Activated CD4-positive, alpha-beta T cell treated with anti-CD3 and anti-CD28 coated beads, Interleukin-10, Interleukin-2, amounts not matched to agents 100 ng/mL and 50 ng/mL, durations not matched to agents 16 hours and 8 hours (primary cell): ENCODE data around the gene GNG4.

ENCODE experiments used
- DNase-seq: peaks from one replicate; pipeline ENCODE4 v3.0.0-alpha.2; 2020

The GNG4 gene

DNA sequence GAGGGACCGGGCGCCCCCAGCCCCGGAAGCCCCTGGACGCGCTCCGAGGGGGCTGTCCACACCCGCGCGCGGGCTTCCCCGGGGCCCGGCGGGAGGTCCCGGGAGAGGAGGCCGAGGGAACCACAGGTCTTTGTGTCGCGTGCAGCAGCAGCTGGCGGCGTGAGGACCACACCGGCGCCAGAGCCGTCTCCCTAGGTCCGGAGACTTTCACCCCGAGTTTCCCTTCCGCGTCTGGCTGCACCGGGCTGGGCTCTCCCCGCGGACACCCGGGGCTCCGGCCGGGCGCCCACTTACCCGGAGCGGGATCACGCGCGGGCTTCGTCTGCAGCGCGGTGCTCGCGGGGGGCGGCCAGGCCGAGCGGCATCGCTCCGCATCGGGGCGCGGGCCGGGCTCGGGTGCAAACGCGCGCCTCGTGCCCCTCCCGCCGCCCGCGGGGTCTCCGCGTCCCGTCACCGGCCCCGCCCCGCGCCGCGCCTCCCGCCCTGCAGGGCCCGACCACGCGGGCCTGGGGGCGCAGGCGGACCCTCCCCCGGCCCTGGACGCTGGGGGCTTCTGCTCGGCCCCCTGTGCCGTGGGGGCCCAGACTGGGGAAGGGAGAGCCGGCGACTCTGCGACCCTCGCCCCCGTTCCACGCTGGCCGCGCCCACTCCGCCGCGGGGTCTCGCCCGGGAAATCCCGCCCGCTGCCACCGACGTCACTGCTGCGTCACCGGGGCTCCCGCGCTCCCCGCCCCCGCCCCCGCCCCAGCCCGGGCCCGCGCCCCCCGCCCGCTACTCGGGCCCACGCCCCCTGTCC, at the start of gene GNG4:
Gene GNG4 (minus strand): TSS at position 417 of the 796 bp plus-strand sequence. CDS start 65,946 bp downstream, outside the sequence.
- no peak for DNase-seq

DNA sequence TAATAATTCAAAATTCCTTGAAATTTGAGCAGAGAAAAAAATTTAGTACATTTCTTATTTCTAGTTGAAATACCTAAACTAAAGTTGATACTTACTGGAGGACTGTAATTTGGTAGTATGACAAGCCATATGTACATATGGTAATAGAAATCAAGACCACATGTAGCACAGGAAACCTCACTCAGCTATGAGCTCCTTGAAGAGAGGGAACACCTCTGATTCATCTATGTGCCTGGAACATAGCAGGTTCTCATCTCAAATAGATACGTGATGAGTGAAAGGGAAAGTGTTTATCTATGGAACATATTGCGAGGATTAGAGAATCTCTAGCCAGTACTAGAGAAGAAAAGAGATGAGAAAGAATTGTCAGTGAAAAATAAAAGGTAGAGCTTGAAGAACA, 47.9 kb upstream of the GNG4 start:
- DNase-seq, result peak; percentile 79

DNA sequence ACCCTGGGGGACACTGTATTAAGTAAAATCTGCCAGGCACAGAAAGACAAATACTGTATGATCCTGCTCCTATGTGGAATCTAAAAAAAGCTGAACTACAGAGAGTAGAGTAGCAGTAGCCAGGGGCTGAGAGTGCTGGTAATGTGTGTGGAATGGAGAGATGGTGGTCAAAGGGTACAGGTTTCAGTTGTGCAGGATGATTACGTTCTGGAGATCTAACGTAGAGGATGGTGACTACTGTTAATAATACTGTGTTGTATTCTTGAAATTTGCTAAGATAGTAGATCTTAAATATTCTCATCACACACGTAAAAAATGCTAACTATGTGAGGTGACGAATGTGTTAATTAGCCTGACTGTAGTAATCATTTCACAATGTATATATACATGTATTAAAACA, 39.8 kb upstream of the GNG4 start:
- no peak for DNase-seq

DNA sequence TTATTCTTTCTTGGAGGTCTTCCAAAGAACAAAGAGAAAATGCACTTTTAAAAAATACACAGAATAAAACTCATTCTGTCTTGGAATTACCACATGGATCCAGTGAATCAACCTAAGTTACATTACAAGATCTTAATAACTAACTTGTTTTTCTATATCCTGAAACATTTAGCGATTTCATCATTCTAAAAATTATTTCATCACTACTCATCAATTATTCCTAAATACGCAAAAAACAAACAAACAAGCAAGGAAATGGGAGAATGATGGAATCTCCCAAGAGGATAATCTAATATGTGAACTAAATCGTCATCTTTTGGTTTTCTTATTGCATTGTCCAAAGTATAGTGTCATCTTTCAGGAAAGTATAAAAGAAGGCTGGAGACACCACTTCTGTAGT, 38.5 kb upstream of the GNG4 start:
- DNase-seq, result no peak

DNA sequence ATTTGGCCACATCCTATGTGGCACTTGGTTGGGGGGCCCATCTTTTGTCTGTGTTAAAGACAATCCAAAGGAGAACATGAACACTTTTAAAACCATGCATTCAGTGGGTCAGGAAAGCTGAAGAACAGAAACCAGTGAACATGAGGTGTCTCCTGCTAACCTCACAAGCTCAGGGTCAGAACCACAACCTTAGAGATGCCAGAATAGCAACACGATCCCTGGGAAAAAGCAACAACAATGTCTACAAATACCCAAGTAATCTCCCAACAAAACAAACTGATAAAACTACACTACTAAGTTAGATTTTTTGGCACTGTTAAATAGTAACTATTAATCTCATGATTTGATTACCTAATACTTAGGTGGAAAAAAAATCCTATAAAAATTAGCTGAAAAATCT, 34.1 kb upstream of the GNG4 start:
- no peak for DNase-seq

GRCh38 chr1:235682216-235682615, 32.6 kb upstream of the GNG4 start:
- no peak for DNase-seq

DNA sequence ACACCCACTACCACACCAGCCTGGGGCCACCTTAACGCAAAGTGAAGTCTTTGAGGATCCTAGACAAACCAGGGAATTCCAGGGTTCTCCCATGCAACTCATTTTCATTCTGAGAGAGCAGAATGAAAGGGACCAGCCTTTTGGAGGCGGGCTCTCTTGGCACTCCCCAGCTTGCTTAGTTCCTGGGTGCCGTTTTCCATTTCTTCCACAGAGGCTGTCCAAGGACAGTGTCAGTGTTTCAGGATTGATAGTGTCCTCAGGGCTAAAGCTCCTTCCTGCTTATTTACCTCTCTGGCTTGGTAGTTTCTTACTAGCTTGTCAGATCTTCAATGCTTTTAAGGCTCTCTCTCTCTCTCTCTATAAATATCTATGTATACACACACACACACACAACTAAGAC, 30.1 kb upstream of the GNG4 start:
- DNase-seq, result no peak

DNA sequence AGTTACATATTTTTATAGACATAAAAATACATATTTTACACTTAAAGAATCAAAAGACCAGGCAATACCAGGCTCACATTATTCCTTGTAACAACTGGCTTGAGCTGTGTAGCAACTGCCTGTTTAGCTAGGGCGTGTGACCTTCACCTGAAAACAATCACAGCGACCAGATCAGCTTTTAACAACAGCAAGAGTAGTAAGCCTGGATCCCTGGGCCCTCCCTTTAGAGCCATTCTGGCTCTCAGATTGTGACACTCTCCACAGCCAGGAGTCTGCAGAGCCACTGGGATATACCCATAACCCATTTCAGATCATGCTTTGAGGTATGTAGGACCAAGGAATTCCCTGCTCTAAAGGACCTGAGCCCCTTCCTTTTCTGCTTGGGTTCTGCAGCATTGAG, 29.4 kb upstream of the GNG4 start:
- no peak for DNase-seq

DNA sequence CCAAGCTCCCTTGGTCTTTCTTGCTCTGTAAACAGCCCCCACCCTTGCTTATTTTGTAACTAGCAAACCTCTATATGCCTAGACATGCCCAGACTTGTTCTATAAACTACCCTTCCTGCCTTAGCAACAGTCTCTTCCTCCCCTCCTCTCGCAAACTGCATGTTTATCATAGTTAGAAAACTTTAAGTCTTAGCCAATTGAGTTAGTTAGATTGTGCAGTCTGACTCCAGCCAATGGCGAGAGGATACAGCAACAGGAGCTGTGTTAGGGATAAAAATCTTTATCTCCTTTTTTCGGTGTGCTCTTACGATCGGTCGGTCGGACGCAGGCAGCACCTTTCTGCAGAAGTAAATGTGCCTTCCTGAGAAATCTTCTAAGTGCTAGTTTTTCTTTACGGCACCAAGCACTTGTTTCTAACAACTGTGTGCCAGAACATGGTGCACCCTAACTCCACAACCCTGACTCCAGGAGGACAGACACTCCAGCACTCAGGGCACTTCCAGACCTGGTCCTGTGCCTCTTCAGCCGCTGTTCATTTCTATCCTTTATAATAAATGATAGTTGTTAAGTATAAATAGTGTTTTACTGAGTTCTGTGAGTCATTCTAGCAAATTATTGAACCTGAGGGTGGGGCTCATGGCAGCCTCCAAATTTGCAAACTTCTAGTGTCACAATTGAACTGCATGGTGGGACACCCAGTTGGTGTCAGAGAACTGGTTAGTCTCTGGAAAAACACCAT, 25.7 kb upstream of the GNG4 start:
- no peak for DNase-seq

- no peak for DNase-seq
Measured at GRCh38 chr1:235673981-235674380, 24.4 kb upstream of the GNG4 start.

- DNase-seq, result no peak
Measured at GRCh38 chr1:235671992-235672391, 22.4 kb upstream of the GNG4 start.

DNA sequence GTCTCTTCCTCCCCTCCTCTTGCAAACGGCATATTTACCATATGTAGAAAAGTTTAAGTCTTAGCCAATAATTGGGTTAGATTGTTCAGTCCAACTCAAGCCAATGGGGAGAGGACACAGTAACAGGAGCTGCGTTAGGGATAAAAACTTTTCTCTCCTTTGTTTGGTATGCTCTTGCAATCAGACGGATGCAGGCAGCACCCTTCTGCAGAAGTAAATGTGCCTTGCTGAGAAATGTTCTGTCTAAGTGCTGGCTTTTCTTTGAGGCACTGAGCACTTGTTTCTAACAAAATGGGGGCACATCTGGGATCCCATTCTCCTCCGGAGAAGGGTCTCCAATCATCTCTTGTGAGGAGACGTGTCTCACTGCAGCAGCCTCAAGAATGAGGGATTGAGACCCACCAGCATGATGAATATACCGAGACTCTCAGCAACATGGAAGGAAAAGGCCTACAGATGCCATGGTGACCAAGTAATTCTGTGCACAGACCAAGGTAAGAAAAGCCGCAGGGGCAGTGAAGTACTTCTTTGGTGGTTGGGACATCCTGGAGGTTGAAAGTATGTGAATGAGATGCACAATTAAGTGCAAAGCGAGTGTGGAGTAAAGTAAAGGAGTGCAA, 20.7 kb upstream of the GNG4 start:
- no peak for DNase-seq

- DNase-seq, result no peak
Measured at GRCh38 chr1:235669277-235669676, 19.7 kb upstream of the GNG4 start.

DNA sequence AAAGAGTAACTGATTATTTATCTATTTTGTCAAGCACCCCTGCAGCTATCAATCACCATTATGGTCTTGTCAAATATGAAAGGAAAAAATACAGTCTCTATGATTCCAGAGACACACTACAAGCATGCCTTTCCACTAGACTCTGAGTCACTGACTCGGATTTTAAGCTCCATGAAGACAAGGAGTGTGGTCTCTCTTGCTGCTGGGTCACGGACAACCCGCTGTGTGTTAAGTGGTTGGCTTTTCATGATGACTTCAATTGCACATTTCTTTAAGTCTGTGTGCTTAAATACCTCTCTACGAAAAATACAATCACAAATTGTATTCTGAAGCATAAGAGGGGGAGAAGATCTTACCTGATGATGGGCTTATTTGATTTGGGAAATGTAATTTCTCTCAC, 14.0 kb upstream of the GNG4 start:
- DNase-seq, result no peak

- no peak for DNase-seq
Measured at GRCh38 chr1:235661568-235661967, 12.0 kb upstream of the GNG4 start.

DNA sequence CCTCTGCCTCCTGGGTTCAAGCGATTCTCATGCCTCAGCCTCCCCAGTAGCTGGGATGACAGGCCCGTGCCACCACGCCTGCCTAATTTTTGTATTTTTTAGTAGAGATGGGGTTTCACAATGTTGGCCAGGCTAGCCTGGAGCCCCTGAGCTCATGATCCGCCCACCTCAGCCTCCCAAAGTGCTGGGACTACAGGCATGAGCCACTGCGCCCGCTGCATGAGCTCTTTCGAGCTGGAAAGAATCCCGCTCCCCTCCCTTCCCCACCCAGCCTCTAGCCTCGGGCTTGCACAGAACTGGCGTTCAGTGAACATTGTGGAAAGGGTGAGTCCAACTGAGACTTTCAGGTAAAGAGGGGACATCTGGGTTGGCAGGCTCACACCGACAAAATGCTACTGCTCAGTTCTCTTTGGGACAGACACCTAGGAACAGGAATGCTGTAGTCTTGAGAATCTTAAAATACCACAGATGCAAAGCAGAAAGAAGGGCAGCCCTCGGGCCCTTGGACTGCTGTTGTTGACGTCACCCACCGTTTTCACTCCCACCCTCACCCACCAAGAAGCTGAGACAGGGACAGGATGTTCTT, 9.7 kb upstream of the GNG4 start:
- no peak for DNase-seq

- DNase-seq, result no peak
Measured at GRCh38 chr1:235657747-235658526, 8.4 kb upstream of the GNG4 start.

- DNase-seq, result no peak
Measured at GRCh38 chr1:235657269-235657668, 7.7 kb upstream of the GNG4 start.

DNA sequence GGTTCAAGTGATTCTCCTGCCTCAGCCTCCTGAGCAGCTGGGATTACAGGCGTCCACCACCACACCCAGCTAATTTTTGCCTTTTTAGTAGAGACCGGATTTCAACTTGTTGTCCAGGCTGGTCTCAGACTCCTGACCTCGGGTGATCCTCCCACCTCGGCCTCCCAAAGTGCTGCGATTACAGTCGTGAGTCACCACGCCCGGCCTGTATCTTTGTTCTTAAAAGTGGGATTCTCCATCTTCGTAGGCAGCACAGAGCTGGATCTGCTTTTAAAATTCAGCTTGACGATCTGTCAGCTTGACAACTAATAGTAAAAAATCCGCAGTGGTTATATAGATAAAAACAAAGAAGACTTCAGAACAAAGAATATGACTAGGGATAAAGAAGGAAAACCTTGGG, 2.8 kb upstream of the GNG4 start:
- no peak for DNase-seq

GRCh38 chr1:235651170-235651806, 1.7 kb upstream of the GNG4 start:
- no peak for DNase-seq

GRCh38 chr1:235650341-235651169, 971 bp upstream of the GNG4 start:
- DNase-seq, result no peak
